Right lobe of liver (tissue), 4 donors: ENCODE data around the gene ERBIN.

Experiments
- CTCF ChIP-seq, 4 donors: fragments of 200-600 bp in 3 of 4; fragments of 450-650 bp in 1 of 4; IDR thresholded peaks; one replicate each; pipeline versions ENCODE4 v1.5.1 to v1.8.0; 2016 to 2022; ENCODE audit warnings: antibody characterized with exemption in 4 of 4, mild to moderate bottlenecking in 2 of 4
- POLR2A ChIP-seq: fragments of 450-650 bp; IDR thresholded peaks from one replicate; pipeline ENCODE4 v1.6.1; 2017; ENCODE audit warnings: antibody characterized with exemption, mild to moderate bottlenecking
- donor health status: DM: no; HTN: no; CAD: no.
- donor health status: DM: no; HTN: no; CAD: no.
- donor health status: DM: no; HTN: yes; CAD: no.

GRCh38 chr5:65933295-65933694, 6.9 kb downstream of the ERBIN start:
- TF ChIP-seq CTCF (IDR thresholded peaks at IDR 0.05), result no peak
- TF ChIP-seq POLR2A, result no peak
